Dedifferentiated amniotic fluid mesenchymal stem cell (primary cell): ENCODE measurements around the gene THAP12.

Experiments used
- DNase-seq: peaks from one replicate; pipeline ENCODE4 v3.0.0-alpha.2; 2016; ENCODE audit errors: extremely low spot score

THAP12 gene

DNA sequence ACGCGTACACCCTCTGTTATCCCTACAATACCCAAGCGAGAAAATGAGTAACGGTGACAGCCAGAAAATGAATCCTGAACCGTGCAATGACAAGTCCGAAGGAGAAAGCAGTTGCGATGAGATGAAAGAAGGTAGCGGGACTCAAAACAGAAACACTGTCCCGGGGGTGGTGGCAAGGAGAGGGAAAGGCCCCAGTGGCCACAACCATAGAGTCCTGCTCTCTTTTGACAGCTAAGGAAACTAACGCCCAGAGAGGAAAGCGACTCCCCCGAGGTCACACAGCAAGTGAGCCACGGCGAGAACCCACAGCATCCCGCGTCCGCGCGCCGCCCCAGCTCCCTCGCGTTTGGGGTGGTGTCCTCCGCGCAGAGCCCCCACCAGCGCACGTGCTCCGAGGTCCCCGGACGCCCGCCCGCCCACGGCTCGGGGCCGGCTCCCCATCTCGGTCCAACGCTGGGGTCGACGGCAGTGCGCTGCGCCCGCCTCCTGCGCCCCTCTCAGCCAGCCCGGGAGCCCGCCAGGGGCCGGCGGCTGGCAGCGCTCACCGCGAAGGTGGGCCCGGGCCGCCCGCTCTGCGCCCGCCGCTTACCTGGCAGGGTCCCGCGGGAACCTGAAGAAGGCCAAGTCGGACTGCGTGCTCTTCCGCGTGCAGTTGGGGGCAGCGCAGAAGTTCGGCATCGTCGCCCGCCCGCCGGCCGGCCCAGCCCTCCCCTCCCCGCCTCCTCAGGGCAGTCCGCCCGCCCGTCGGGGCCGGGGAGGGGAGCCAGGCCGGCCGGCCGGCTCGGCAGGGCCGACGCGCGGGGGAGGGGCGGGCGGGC is 564 bp downstream of the THAP12 start:
- no peak for DNase-seq

DNA sequence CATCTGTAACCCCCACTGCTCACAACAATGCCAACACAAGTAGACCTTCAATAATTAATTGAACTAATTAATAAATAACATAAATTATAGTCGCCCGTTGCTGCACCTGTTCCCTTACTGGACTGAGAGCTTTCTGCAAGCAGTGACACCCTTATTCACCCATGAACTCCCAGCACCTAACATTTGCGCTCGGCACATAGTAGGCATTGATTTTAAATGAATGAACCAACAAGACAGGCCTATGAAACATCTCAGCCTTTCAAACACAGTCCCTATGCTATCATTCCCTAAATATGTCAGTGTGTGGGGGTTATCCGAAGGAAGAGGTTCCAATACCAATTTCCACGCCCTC is 1.1 kb downstream of the THAP12 start:
- DNase-seq, result no peak

DNA sequence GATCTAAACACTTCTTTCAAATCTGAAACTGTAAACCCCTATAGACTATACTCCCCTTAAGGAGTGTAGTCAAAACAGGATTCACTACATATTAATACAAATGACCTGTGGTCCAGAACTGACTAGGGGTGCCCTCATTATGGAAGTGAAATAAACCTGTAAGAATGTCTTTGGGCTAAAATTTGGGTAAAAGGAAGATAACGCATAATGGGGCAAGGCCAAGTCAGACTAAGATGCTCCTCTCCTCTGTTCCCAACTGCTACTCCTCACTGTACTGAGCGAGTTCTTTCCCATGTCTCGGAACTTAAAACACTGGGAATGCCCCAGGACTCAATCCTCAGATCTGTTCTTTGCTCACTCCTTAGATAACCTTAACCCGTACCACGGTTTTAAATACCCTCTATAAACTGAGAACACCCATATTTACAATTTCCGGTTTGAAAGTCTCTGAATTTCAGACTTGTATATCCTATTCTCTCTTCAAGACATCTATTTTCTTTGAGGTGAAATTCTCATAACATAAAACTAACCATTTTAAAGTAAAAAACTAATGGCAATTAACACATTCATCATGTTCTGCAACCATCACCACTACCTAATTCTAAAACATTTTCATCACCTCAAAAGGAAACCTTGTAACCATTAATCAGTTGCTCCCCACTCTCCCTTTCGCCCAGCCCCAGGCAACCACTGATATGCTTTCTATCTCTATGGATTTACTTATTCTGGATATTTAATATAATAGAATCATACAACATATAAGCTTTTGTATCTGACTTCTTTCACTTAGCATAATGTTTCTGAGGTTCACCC is 4.0 kb downstream of the THAP12 start:
- DNase-seq, result no peak

DNA sequence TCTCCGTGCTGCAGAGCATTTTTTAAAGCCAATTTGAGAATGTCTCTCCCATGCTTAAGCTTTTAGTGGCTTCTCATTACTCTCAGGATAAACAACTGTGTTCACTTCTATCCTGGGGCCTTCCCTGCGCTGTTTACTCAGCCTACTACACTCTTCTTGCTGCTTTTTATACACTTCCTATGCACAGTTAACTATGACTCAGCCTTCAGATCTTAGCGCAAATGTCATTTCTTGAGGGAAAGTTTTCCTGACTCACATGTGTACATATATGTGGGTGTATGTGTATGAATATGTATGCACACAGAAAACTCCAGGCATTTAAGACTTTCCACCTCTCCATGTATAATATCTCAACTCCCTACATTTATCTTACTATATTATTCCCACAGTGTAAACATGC is 9.8 kb downstream of the THAP12 start:
- peak; percentile 78 for DNase-seq

- no peak for DNase-seq
These were observed 11.5 kb downstream of the THAP12 start for GRCh38 chr11:76369406-76369805.

GRCh38 chr11:76368490-76368889 is 12.4 kb downstream of the THAP12 start:
- no peak for DNase-seq

DNA sequence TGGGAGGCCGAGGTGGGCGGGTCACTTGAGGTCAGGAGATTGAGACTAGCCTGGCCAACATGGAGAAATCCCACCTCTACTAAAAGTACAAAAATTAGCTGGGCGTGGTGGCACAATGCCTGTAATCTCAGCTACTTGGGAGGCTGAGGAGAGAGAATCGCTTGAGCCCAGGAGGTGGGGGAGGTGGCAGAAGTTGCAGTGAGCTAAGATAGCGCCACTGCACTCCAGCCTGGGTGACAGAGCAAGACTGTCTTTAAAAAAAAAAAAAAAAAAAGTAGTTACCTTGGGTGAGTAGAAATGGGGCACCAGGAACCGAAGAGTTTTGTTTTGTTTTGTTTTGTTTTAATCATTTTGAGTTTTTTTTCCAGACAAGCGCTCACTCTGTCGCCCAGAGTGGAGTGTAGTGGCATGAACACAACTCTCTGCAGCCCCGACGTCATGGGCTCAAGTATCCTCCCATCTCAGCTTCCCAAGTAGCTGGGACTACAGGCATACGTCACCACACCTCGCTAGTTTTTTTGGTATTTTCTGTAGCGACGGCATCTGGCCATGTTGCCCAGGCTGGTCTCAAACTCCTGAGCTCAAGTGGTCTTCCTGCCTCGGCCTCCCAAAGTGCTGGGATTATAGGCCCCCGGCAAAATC is 15.8 kb downstream of the THAP12 start:
- no peak for DNase-seq

- DNase-seq, result no peak
These were observed 18.2 kb downstream of the THAP12 start for GRCh38 chr11:76362716-76363115.

DNA sequence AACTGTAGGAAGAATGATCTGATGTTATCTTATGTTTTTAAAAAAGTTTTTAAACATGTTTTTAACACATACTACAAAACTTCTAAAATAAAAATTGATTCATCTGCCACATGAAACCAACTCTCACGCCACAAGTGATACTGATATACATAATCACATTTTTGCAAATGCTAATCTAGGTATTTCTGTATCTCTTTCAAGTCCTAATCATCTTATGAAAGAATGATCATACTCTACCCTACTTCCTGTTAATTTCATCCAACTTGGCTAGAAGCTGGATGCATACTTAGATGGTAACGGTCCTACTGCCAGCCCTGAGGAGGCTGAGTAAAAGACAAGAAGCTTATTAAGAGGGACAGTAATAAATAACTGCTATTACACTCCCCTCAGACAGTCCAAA is 19.2 kb downstream of the THAP12 start:
- DNase-seq, result no peak

- DNase-seq, result peak; percentile 28
These were observed 19.6 kb downstream of the THAP12 start for GRCh38 chr11:76361374-76361773.

GRCh38 chr11:76355172-76355571 is 25.8 kb downstream of the THAP12 start:
- DNase-seq, result no peak

- no peak for DNase-seq
These were observed 32.6 kb downstream of the THAP12 start for GRCh38 chr11:76348348-76348747.

- no peak for DNase-seq
These were observed 33.5 kb downstream of the THAP12 start for GRCh38 chr11:76347466-76347865.

GRCh38 chr11:76339221-76339620 is 41.7 kb downstream of the THAP12 start:
- DNase-seq, result no peak

GRCh38 chr11:76337923-76338322 is 43.0 kb downstream of the THAP12 start:
- no peak for DNase-seq

DNA sequence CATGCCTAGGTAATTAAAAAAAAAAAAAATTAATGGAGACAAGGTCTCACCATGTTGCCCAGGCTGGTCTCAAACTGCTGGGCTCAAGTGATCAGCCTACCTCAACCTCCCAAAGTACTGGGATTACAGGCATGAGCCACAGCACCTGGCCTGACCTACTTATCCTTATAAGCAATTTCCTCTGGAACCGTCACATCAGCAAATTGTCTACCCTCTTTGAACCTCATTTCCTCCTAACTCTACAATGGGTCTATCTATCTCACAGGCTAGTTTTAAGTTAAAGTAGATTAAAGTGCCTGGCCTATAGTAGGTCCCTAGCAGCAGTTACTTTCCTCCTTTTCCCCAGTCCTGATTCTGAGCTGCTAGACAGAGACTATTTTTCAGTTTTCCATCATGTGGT is 43.5 kb downstream of the THAP12 start:
- DNase-seq, result no peak

DNA sequence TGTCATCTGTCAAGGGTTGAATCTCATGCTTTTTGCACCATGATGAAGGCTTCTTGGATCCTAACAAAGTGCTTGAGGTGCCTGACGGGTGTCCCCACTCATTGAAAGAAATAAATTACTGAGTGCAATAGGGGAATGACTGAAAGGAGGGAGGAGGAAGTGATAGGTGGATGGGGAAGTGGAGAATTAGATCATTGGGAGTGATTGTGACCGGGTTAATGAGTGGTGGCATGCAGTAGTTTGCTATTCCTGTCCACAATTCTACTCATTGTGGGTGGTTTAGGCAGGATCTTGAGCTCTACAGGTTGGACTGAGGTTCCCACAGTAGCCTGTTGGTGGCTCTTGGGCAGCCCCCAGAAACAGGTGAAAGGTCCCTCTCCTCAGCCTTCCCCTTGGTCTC is 44.3 kb downstream of the THAP12 start:
- no peak for DNase-seq

GRCh38 chr11:76335842-76336241 is 45.1 kb downstream of the THAP12 start:
- DNase-seq, result no peak

DNA sequence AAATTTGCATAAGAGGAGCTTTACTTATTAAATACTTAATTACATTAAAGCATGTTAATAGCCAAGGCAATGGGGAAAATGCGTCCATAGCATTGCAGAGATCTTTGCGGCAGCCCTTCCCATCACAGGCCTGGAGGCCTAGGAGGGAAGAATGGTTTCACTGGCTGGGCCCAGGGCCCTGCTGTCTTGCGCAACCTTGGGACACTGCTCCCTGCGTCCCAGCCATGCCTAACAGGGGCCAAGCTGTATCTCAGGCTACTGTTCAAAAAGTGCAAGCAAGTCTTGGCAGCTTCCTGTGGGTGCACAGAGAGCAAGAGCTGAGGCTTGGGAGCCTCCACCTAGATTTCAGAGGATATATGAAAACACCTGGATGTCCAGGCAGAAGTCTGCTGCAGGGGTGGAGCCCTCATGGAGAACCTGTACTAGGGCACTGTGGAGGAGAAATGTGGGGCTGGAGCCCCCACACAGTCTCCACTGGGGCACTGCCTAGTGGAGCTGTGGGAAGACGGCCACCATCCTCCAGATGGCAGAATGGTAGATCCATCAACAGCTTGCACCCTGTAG is 46.0 kb downstream of the THAP12 start:
- no peak for DNase-seq

- no peak for DNase-seq
These were observed 50.3 kb downstream of the THAP12 start for GRCh38 chr11:76330651-76331050.

GRCh38 chr11:76329983-76330382 is 50.9 kb downstream of the THAP12 start:
- DNase-seq, result no peak

GRCh38 chr11:76329084-76329648 is 51.8 kb downstream of the THAP12 start:
- DNase-seq, result no peak
